HG03521 (cell line): ENCODE results near the gene PI4KA.

Experiments used
- ATAC-seq: cut with Tn5 transposase; IDR thresholded peaks from one replicate; pipeline ENCODE4 v1.9.1; 2021; ENCODE audit warnings: mild to moderate bottlenecking, moderate library complexity; ENCODE audit not compliant: unreplicated experiment

PI4KA gene

GRCh38 chr22:20881869-20882815, 23.5 kb upstream of the PI4KA start:
- ATAC-seq, result no peak

DNA sequence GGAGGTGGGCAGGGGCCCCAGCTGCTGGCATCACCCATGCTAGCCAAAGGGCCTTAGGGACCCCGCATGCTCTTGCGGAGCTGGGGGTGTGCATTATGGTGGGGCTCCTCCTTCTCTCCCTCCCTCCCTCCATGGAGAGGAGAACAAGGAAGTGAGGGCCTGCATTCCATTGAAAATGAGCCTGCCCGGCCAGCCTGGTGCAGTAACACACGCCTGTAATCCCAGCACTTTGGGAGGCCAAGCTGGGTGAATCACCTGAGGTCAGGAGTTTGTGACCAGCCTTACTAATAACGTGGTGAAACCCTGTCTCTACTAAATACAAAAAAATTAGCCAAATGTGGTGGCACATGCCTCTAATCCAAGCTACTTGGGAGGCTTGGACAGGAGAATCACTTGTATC, 22.6 kb upstream of the PI4KA start:
- ATAC-seq, result no peak

DNA sequence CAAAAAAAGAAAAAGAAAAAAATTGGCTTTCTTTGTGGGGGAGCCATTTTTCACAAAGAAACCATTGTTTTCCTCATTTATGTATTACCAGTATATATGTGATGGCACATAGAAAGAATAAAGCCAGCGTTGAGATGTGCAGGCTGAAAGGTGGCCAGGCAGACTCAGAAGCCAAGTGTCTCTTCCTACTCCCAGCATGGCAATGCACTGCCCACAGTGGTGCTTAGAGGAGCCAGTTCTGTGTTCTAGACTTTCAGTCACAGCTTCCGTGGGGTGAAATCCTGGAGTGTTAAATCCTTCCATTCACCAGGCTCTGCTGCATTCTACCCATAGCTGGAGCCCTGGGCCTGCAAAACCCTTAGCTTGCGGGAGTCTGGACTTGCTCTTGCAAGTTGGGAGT, 19.1 kb upstream of the PI4KA start:
- no peak for ATAC-seq

GRCh38 chr22:20875296-20875695, 16.7 kb upstream of the PI4KA start:
- ATAC-seq, result no peak

DNA sequence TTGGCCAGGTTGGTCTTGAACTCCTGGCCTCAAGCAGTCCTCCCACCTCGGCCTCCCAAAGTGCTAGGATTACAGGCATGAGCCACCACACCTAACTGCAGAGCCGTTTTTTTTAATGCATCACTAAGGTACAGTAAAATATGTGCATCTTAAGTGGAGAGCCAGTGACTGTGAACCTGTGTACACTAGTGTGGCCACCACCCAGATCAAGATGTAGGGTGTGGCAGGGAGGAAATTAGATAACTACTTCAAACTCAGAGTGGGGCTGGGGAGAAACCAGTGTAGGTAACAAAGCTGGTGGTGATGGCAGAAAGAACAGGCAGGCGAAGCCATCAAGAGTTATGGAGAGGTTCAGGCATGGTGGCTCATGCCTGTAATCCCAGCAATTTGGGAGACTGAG, 14.6 kb upstream of the PI4KA start:
- ATAC-seq, result no peak

- ATAC-seq, result no peak
These were observed 10.6 kb upstream of the PI4KA start for GRCh38 chr22:20869234-20869633.

- no peak for ATAC-seq
These were observed 9.7 kb upstream of the PI4KA start for GRCh38 chr22:20868025-20868962.

GRCh38 chr22:20867179-20868024, 8.8 kb upstream of the PI4KA start:
- ATAC-seq, result no peak

GRCh38 chr22:20866736-20867135, 8.1 kb upstream of the PI4KA start:
- no peak for ATAC-seq

GRCh38 chr22:20865875-20866445, 7.3 kb upstream of the PI4KA start:
- no peak for ATAC-seq

DNA sequence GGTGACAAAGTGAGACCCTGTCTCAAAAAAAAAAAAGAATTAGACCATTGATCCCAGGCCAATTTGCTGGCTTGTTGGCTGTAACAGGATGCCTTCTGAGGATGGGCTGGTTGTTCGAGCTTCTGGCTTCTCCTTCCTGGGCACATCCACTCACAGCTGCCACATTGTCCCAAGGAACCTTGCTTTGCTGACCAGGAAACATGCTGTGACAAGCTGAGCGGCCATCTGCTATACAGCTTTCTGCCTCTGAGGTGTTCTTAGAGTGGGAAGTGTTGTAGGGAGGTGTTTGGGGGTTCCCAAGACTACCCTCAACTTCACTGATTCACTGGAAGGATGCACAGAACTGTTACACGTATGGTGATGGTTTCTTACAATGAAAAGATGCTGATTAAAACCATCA, 6.7 kb upstream of the PI4KA start:
- ATAC-seq, result no peak

- no peak for ATAC-seq
These were observed 5.7 kb upstream of the PI4KA start for GRCh38 chr22:20864186-20864908.

DNA sequence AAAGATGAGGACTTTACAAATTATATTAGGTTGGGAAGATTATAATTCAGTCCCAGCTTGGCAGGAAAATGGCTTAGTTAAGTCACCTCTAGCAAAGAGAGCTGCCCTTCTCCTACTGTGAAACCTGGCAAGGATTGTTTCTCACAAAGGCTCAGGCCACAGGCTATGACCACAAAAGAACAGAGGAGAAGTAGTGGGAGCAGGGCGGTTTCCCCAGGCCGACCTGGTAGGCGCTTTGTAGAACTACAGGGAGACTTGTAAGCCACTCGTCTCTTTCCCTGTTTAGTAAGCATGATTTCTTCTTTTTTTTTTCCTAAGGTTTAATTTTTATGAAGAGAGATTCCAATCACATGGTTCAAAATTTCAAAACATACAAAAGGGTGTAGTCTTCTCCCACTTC, 4.8 kb upstream of the PI4KA start:
- ATAC-seq, result no peak

DNA sequence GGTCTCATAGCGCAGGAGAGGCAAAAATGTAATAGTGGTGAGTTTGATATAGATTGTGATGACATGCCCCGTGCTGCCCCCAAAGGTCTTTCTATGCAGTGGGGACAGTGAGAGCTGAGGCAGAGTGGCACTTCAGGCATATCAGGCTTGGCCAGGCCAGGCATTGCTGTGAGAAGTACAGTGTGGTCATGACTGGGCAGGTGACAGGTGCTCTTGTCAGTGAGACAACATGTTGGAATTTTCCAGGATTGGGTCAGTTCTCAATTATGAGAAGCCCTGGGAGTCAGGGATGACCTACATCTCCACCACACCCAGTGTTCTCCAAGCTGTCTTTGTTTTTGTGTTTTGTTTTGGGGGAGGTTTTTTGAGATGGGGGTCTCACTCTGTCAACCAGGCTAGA, 3.9 kb upstream of the PI4KA start:
- ATAC-seq, result no peak

- ATAC-seq, result no peak
These were observed 1.0 kb upstream of the PI4KA start for GRCh38 chr22:20859615-20860014.

DNA sequence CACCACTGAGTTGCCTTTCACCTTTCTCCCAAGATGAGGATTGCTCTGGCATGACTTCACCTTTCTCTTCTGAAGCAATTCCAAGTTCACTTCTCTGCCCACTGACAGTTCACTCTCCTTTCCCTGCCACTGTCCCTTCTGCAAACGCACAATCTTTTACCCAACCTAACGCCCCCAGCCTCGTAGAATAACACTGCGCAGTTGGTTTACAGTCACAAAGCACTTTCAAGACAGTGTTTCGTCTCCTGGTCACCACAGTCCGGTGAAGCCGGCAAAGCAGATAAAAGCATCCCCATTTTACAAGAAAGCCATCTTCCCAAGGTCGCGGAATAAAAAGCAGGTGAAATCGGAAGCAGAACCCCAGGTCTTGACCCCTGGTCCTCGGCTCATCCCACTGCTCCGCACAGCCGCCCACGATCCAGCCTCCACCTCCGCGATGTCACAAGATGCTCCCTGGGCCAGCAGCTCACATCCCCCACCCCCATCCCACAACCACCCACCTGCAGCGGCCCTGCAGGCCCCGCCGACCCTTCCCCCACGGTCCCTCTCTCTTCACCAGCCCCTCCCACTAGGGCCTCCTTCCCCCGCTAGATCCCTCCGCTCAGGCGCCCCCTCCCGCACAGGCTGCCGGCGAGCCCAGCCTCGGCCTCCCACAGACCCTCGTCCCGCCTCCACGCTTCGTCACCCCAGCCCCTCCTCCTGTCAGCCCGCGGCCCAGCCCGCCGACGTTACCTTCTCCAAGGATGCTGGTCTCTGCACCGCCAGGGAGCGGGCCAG, 585 bp downstream of the PI4KA start:
- ATAC-seq, result peak; percentile 40

DNA sequence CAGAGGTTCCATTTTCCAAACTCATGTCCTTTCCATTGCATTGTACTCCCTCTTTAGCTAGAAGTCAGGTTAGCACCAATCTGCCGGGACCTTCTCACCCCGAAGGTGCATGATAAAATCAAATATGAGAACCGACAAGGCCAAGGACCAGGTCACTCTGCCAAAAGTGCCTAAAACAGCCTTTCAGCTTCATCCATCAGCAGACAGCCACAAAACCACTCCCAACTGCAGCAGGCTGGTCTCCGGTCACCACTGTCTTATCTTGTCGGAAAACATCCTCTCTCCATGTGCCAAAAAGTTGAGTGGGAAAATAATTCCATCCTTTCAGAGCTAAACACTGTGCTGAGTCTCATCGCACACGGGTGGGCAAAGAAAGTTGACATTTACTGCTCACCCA, 1.4 kb downstream of the PI4KA start:
- ATAC-seq, result no peak

DNA sequence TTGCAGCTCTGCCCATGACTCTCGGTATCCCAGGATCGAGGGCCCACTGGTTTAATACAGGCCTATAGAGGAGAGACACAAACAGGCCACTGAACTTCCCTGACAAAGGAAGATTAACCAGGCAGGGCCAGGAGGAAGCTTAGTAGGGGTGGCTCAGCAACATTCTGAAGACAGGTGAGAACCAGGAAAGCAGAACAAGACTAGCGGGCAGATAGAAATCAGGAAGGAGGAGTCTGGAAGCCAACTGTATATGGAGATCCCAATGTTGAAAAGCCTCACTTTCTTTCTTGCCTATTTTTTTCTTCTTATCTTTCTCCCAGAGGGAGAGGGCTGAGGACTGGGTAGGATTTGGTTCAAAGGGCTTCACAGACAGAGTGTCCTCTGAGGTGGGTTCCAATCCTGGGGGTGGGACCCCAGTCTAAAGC, 5.4 kb downstream of the PI4KA start:
- no peak for ATAC-seq

DNA sequence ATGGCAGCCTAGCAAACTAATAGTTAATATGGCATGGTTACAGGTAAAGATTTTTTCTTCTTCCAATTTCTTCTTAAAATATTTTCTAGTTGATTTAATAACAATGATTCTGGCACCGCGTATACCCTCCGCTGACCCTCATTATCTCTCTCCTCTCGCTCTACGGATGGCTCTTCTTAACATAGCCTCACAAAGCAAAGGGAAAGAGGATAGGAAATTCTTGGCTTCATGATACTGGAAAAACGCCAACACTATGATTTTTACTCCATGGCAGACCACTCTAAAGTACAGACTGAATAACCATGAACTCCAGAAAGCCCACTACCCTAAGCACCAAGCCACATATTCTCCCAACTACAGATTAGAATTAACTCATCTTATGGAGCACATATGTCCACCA, 6.1 kb downstream of the PI4KA start:
- no peak for ATAC-seq
